Activated CD4-positive, alpha-beta T cell treated with anti-CD3 and anti-CD28 coated beads, Interleukin-2, amount 50 U/mL, for 48 hours (primary cell): ENCODE data around the gene ADRB1.

ENCODE experiments used
- DNase-seq, 2 experiments: peaks; one replicate each; pipeline ENCODE4 v3.0.0-alpha.2; 2020

The ADRB1 gene

GRCh38 chr10:114095559-114096337, 52.1 kb downstream of the ADRB1 start:
- DNase-seq: no peak
